NK-92 treated with Interleukin-12 subunit alpha and Interleukin-12 subunit beta, amount 100 ng/mL, for 24 hours (cell line): ENCODE data around the gene TMTC2.
"Not testable (repeated sequence)": the region's sequence is repeated elsewhere in the genome, so short reads cannot be mapped to it uniquely, and the experiment has no call there.

Source experiments
- DNase-seq: peaks from one replicate; lab custom pipeline; 2025; lab: John Stamatoyannopoulos, UW

TMTC2 gene

DNA sequence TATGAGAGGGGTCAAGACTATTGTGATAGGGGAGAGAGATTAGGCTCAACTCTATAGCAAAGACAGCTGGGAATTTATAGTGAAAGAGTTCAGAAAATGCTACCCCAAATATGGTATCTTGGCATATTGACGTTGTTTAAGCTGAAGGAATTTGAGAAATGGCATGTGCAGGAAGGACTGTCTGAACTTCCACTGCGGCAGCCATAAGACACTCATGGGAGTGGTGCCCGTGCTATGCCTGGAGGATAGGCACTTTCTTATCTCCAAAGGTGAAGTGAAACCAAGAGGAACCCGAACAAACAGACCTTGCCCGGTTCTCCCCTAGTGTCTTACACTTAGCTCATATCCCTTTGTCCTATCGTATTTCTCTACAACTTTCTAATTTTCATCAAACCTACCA lies 390.3 kb downstream of the TMTC2 start:
- no peak for DNase-seq

GRCh38 chr12:83082690-83083276 lies 396.1 kb downstream of the TMTC2 start:
- no peak for DNase-seq

DNA sequence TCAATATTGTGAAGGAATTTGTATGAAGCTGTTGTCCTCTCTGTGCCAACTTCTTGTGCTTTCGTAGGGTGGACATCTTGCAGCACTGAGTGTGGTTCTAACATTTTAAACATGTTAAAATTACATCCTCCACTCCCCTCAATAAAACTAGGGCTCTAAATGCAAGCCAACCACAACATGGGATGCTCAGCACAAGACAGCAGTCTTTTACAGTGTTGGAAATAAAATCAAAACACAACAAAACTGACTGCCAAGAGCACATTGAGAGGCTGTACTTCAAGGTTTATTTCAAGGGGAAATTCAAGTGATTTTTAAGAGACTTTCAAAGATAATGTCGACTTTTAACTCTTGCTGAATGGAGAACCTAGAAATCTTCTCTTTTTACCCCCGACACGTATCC lies 396.9 kb downstream of the TMTC2 start:
- no peak for DNase-seq

DNA sequence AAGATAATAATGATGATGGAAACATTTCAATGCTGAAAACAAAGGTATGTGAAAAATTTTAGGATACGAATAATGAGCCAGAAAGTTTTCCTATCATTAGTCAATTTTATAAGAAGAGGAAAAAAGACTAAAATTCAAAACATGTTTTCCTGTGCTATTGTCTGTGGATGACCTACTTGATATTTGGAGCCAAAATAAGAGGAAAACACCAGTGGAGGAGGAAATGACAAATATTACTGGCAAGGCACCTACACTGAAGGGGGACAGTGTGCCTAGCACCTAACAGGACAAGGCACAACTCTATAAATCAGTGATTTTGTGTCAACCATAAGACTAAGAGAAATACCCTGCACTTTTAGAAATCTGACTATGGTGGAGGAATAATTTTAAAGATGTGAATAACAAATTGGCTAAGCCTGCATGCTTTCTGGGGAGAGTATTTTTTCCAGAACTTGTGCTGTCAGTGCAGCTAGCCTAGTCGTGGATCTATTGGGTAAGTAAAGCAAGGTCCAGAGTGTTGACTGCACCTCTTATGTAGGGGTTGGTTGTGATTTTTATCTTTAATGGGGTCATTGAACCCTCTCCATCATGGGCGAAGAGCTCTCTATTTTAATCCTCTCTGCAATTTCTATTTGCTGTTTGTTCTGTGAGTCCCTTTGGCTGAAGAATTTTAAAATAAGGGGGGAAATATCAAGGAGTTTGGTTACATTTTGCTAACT lies 398.0 kb downstream of the TMTC2 start:
- no peak for DNase-seq

DNA sequence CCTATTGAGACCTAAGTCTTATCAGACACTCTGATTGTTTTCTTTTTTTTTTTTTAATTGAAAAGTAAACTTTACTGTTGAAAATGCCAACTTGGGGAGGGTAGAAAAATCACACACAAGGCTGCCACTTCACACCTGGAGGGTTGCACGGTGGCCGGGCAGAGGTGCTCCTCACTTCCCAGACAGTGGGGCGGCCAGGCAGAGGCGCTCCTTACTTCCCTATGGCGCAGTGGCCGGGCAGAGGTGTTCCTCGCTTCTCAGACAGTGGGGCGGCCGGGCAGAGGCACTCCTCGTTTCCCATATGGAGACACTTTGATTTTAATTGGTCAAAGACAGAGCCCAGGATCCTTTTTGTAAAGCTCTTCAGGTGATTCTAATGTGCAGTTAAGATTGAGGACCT lies 399.3 kb downstream of the TMTC2 start:
- DNase-seq, result no peak

DNA sequence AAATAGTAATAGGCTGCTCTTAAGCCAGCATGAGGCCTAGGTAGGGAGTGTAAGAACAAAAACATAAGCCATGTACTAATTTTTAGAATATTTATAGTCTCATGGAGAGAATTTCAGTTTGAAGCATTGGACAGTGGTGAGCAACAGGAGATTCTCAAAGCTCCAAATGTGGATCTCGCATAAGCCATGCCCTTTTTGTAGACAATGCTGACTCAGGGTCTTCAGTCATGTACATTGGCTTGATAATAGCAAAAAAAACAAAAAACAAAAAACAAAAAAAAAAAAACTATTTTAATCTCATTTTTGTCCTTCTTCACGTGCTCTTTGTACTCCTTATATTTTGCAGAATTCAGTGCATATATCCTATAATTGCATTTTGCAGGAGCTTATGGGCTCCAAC lies 402.9 kb downstream of the TMTC2 start:
- no peak for DNase-seq

- no peak for DNase-seq
Observed at GRCh38 chr12:83092129-83092528, 405.4 kb downstream of the TMTC2 start.

DNA sequence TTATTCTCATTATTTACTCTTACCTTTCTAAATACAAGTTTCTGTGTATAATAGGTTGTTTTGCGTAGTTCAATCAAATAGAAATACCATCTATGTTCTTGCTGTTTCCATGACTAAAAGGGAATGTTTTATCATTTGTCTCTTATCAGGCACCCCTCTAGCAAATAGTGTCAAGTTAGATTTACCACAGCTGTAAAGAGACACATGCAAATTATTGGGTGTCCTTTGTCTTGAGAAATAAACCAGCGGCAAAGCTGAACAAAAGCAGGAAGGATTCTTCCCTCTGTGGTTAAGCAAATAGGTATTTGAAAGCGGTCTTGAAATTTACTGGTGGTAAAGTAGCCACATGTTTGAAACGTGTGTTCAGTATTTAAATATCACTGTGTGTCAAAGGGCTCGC lies 405.9 kb downstream of the TMTC2 start:
- DNase-seq, result no peak

DNA sequence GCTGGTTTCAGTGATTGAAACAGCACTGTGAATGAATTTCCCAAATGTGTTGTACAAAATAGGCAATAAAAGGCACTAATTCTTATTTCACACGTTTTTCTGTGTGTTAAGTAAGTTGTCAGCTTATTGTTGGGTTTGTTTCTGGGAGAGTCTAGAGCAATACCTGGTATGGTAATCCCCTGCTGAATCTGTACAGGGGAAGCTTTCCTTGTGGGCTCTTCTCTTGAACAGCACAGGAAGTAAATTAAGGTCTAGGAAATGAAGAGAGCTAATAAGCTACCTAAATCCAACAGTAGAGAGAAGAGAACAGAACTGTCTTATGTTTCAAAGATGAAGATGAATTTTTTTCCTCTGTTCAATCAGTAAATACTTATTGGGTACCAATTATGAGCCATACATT lies 406.7 kb downstream of the TMTC2 start:
- no peak for DNase-seq

DNA sequence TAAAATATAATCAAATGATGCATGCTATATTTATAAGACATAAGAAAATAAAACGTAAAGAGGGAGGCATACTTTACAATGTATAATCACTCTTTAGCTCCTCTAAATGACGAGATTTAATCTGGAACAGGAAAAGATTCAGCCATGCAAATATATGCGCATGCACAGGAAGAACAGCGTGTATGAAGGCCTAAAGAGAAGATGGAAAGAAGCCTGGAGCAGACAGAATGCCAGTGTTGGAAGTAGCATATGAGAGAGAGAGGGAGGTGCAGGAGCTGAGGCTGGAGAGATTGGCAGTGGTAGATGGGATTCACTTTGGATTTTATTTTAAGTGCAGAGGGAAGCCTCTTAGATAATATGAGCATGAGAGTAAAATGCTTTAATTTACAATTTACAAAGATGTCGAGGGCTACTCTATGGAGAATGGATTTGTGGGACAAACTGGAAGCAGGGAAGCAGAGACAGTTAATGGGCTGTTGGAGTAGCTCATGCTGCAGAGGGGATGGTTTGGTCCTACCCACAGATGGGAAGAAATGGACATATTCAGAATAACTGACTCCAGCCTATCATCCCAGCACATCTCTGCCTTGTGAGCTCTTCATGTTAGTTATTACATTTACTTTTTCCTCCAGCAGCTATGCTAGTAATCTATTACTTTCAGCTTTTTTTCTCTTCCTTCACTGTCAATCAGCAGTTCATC lies 411.1 kb downstream of the TMTC2 start:
- DNase-seq, result no peak

- DNase-seq, result no peak
Observed at GRCh38 chr12:83099436-83099835, 412.7 kb downstream of the TMTC2 start.

DNA sequence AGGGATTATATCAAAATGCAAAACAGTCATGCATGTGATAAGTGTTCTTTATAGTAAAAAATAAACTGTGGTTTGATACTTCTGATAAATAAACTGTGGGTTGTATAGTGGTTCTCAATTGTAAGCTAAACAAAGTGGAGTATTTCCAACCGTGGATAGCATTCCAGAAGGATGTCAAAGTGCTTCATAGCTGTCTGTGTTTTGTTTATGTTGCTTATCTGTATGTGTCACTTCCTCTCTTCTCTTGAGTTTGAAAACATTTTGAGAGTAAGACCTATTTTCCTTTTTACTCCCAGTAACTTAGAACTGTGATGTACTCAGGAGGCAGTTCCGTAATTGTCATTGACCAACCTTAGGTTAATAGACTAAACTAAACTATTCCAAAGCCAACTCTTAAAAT lies 415.8 kb downstream of the TMTC2 start:
- no peak for DNase-seq

- no peak for DNase-seq
Observed at GRCh38 chr12:83106873-83107272, 420.2 kb downstream of the TMTC2 start.

- no peak for DNase-seq
Observed at GRCh38 chr12:83110424-83110823, 423.7 kb downstream of the TMTC2 start.

DNA sequence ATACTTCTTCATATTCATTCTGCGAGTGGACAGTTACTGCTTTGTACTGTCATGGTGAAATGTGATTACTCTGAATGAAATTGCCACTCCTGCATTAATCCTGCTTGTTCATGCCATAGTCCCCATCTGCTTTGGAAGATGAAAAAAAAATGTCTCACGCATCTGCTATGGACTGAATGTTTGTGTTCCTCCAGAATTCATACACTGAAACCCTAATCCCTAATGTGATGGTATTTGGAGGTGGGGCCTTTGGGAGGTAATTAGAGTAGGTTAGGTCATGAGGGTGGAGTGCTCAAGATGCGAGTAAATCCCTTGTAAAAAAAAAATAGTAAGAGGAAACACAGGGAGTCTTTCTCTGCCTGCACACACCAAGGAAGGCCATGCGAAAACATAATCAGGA lies 427.2 kb downstream of the TMTC2 start:
- DNase-seq, result no peak

- no peak for DNase-seq
Observed at GRCh38 chr12:83114966-83115365, 428.3 kb downstream of the TMTC2 start.

DNA sequence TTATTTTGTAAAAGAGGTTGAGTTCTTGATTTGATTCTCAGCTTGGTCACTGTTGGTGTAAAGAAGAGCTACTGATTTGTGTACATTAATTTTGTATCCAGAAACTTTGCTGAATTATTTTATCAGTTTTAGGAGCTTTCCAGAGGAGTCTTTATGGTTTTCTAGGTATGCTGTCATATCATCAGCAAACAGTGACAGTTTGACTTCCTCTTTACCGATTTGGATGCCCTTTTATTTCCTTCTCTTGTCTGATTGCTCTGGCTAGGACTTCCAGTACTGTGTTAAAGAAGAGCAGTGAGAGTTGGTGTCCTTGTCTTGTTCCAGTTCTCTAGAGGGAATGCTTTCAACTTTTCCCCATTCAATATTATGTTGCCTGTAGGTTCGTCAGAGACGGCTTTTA lies 431.2 kb downstream of the TMTC2 start:
- DNase-seq, result not testable (repeated sequence)

DNA sequence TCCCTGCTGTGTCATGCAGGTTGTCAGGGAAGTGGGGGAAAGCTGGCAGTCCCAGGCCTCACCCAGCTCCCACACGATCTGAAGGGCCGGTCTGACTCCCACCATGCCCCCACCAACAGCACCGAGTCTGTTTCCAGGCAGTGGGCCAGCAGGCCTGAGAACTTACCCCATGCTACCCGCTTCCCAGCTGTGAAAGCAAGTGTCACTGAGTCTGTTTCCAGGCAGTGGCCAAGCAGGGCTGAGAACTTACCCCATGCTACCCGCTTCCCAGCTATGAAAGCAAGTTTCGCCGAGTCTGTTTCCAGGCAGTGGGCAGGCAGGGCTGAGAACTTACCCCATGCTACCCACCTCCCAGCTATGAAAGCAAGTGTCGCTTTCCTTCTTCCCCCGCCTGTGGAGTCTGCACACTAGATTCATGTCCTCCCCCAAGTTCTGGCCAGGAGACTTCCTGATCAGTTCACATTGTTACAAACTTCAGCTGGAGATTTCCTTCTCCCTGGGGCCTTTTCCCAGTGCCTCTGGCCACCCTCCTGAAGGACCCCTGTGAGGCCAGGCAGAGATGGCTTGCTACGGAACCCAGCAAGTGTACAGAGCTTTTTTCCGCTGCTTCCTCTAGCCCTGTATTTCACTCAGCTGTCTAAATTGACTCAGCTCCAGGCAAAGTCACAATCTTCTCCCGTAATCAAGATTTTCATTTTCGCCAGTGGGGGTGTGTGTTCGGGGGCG lies 435.4 kb downstream of the TMTC2 start:
- DNase-seq, result no peak

- no peak for DNase-seq
Observed at GRCh38 chr12:83122623-83122934, 435.9 kb downstream of the TMTC2 start.

- no peak for DNase-seq
Observed at GRCh38 chr12:83123039-83123438, 436.3 kb downstream of the TMTC2 start.

GRCh38 chr12:83128540-83128939 lies 441.8 kb downstream of the TMTC2 start:
- DNase-seq, result no peak

- DNase-seq, result no peak
Observed at GRCh38 chr12:83130178-83130577, 443.5 kb downstream of the TMTC2 start.

GRCh38 chr12:83132360-83132759 lies 445.7 kb downstream of the TMTC2 start:
- no peak for DNase-seq
